OCI-LY7 (cell line): Measurements from ENCODE around the gene TERB1. TPM values are rescaled to one million over a fixed set of nuclear protein-coding genes. Genes with fewer than 3 reads are reported as not detected.

Experiments used
- BruUV-seq: library from RNA; stranded (reverse); fragments of 400-500 nt; replicated peaks from 2 replicates; lab custom pipeline; 2021; lab: Mats Ljungman, UMichigan
- CTCF ChIA-PET: fragments of 300-600 bp; sonication (Branson Sonifier 250); formaldehyde crosslinking; loops from one replicate; lab custom pipeline; 2022; ENCODE audit warnings: antibody characterized with exemption; ENCODE audit not compliant: unreplicated experiment; lab: Charles Lee
- POLR2A ChIA-PET: fragments of 300-600 bp; sonication (Branson Sonifier 250); formaldehyde crosslinking; loops from one replicate; lab custom pipeline; 2022; ENCODE audit warnings: antibody characterized with exemption; lab: Charles Lee
- DNase-seq: peaks from one replicate; pipeline ENCODE4 v3.0.0-alpha.2; 2015; ENCODE audit warnings: low spot score
- H2AFZ ChIP-seq: fragments of 200-600 bp; sonication (generic), shearing (Covaris generic); 2 replicates; pipeline ENCODE4 v1.6.1; 2014; ENCODE audit warnings: mild to moderate bottlenecking, antibody characterized with exemption, low read length, moderate library complexity
- H3K27ac ChIP-seq: fragments of 200-600 bp; sonication (generic); 2 replicates; pipeline ENCODE4 v1.5.1; 2014; ENCODE audit warnings: mixed run types, low read depth, mild to moderate bottlenecking, moderate library complexity, low read length, inconsistent platforms; ENCODE audit not compliant: poor library complexity, severe bottlenecking
- H3K36me3 ChIP-seq: fragments of 200-600 bp; sonication (generic); 2 replicates; pipeline ENCODE4 v1.6.1; 2014; ENCODE audit warnings: mild to moderate bottlenecking, antibody characterized with exemption, low read length, moderate library complexity, mixed read lengths; ENCODE audit not compliant: insufficient read depth
- H3K4me1 ChIP-seq: fragments of 200-600 bp; sonication (generic); 2 replicates; pipeline ENCODE4 v1.5.1; 2014; ENCODE audit warnings: mild to moderate bottlenecking, low read length; ENCODE audit not compliant: insufficient read depth, poor library complexity, severe bottlenecking
- H3K4me2 ChIP-seq: fragments of 200-600 bp; sonication (generic); 2 replicates; pipeline ENCODE4 v1.6.1; 2014; ENCODE audit warnings: mild to moderate bottlenecking, low read length
- H3K4me3 ChIP-seq: fragments of 200-600 bp; sonication (generic); 2 replicates; pipeline ENCODE4 v1.5.1; 2014; ENCODE audit warnings: mild to moderate bottlenecking, low read depth, low read length; ENCODE audit not compliant: poor library complexity, severe bottlenecking
- H3K79me2 ChIP-seq: fragments of 200-600 bp; sonication (generic); 2 replicates; pipeline ENCODE4 v1.6.1; 2016; ENCODE audit warnings: low read depth, mild to moderate bottlenecking, low read length, moderate library complexity, mixed read lengths; ENCODE audit not compliant: insufficient read depth
- H3K9me2 ChIP-seq: fragments of 200-600 bp; sonication (generic); 2 replicates; pipeline ENCODE4 v1.6.1; 2016; ENCODE audit warnings: mild to moderate bottlenecking, low read length, mixed read lengths; ENCODE audit not compliant: insufficient read depth
- H3K9me3 ChIP-seq: fragments of 200-600 bp; sonication (generic); 2 replicates; pipeline ENCODE4 v1.6.1; 2014; ENCODE audit warnings: mild to moderate bottlenecking, mixed run types, low read length, mixed read lengths
- H4K20me1 ChIP-seq: fragments of 200-600 bp; sonication (generic); 2 replicates; pipeline ENCODE4 v1.6.1; 2014; ENCODE audit warnings: mild to moderate bottlenecking, antibody characterized with exemption, low read length, moderate library complexity, mixed read lengths; ENCODE audit not compliant: insufficient read depth
- EZH2phosphoT487 ChIP-seq: fragments of 200-600 bp; sonication (generic); IDR thresholded peaks from 2 replicates; pipeline ENCODE4 v1.6.1; 2018; ENCODE audit warnings: low read depth, borderline replicate concordance, mild to moderate bottlenecking, mixed run types, antibody characterized with exemption, low read length, moderate library complexity, mixed read lengths
- intact Hi-C: fragments of 100-400 bp; cut with micrococcal nuclease; formaldehyde crosslinking; loops from one replicate; pipeline ENCODE4 v1.10.0; 2022; ENCODE audit not compliant: unreplicated experiment
- total RNA-seq, 2 experiments: library from RNA; depleted of rRNA in 1 of 2; stranded (reverse); fragments of >200 nt in 1 of 2; shearing (Covaris generic) in 1 of 2; gene quantifications; 2 replicates each; pipeline ENCODE4 v1.2.3, GENCODE V29; 2014 to 2022
- TF ChIP-seq, protein P1 (sequence below): fragments of 200-600 bp; sonication (generic); conservative IDR thresholded peaks from 2 replicates; pipeline ENCODE4 v1.5.1; 2014; ENCODE audit warnings: mild to moderate bottlenecking, antibody characterized with exemption, low read length, moderate library complexity, mixed read lengths

TERB1 gene
- total RNA-seq, 2 experiments from 2014 or later = 0.17 TPM; not detected in 1

DNA sequence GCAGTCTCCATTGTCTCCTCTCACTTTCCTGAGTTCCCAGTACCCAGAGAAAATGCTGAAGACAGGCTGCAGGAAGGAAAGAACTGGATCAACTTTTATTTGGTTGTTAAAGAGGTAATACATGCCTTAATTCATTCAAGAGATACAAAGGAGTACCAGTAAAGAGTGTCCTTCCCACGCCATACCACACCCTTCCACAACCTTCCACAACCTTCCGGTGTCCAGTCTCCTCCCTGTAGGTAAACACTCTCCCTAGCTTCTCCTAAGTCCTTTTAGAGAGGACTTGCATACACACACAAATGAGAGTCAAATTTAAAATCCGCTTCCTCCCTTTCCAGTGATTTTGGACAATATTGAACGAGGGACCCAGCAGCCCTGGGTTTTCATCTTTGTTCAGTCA lies 40.0 kb upstream of the TERB1 start:
- H3K79me2 ChIP-seq = no peaks in the 10 kb centered on the region
- no peaks in the 10 kb centered on the region for H3K36me3 ChIP-seq
- POLR2A ChIA-PET = no interaction called here
- H3K9me3 ChIP-seq = no peaks in the 10 kb centered on the region
- H4K20me1 ChIP-seq = no peaks in the 10 kb centered on the region
- H3K4me3 ChIP-seq = no peak overlapping the region
- no peaks in the 10 kb centered on the region for H3K9me2 ChIP-seq
- BruUV-seq = no TSS peak
- DNase-seq = no peak
- peaks cover 8% of the 10 kb centered on the region for H3K4me1 ChIP-seq
- no peak overlapping the region for H2AFZ ChIP-seq
- TF ChIP-seq EZH2phosphoT487 = no peak
- TF ChIP-seq, protein P1, sequence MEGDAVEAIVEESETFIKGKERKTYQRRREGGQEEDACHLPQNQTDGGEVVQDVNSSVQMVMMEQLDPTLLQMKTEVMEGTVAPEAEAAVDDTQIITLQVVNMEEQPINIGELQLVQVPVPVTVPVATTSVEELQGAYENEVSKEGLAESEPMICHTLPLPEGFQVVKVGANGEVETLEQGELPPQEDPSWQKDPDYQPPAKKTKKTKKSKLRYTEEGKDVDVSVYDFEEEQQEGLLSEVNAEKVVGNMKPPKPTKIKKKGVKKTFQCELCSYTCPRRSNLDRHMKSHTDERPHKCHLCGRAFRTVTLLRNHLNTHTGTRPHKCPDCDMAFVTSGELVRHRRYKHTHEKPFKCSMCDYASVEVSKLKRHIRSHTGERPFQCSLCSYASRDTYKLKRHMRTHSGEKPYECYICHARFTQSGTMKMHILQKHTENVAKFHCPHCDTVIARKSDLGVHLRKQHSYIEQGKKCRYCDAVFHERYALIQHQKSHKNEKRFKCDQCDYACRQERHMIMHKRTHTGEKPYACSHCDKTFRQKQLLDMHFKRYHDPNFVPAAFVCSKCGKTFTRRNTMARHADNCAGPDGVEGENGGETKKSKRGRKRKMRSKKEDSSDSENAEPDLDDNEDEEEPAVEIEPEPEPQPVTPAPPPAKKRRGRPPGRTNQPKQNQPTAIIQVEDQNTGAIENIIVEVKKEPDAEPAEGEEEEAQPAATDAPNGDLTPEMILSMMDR = no peak
- intact Hi-C loops = no loop called here
- H3K27ac ChIP-seq = no peak overlapping the region
- H3K4me2 ChIP-seq = no peak overlapping the region
- CTCF ChIA-PET = no interaction called here

DNA sequence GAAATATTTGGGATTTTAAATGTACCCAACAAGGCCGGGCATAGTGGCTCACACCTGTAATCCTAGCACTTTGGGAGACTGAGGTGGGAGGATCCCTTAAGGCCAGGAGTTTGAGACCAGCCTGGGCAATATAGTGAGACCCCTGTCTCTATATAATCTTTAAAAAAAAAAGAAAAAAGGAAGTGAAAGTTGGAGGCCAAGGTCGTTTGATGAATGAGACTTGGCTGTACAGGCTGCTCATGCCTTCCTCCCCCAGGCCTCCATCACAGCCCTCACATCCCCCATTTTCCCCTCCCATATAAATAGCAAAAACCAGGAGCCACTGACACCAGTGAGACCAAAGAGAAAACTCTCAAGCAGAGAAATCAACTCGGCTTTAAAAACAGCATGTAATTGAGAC lies 39.5 kb upstream of the TERB1 start:
- H3K4me3 ChIP-seq = no peak overlapping the region
- ChIA-PET CTCF (no interaction called here), POLR2A (no interaction called here)
- H2AFZ ChIP-seq = no peak overlapping the region
- H3K27ac ChIP-seq = no peak overlapping the region
- TF ChIP-seq, protein P1 = no peak
- TF ChIP-seq EZH2phosphoT487 = no peak
- no peaks in the 10 kb centered on the region for H3K36me3 ChIP-seq
- no TSS peak for BruUV-seq
- intact Hi-C loops = no loop called here
- no peaks in the 10 kb centered on the region for H3K9me2 ChIP-seq
- no peak overlapping the region for H3K4me2 ChIP-seq
- H3K9me3 ChIP-seq = no peaks in the 10 kb centered on the region
- no peak for DNase-seq
- no peaks in the 10 kb centered on the region for H3K79me2 ChIP-seq
- peaks cover 7% of the 10 kb centered on the region for H3K4me1 ChIP-seq
- no peaks in the 10 kb centered on the region for H4K20me1 ChIP-seq

DNA sequence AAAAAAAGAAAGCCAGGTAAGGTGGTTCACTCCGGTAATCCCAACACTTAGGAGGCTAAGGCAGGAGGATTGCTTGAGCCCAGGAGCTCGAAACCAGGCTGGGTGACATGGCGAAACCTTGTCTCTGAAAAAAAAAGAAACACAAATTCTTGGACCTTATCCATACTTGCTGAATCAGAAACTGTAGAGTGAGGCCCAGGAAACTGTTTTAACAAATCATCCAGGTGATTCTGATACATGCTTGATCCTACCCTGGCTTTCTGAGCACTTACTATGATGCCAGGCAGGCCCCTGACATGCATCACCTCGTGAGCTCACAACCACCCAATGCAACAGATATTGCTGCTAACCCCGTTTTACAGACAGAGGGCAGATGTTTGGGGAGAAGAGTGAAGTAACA lies 33.4 kb upstream of the TERB1 start:
- no peaks in the 10 kb centered on the region for H4K20me1 ChIP-seq
- H2AFZ ChIP-seq = no peak overlapping the region
- peaks cover 7% of the 10 kb centered on the region for H3K79me2 ChIP-seq
- no peak overlapping the region for H3K4me3 ChIP-seq
- H3K9me3 ChIP-seq = no peaks in the 10 kb centered on the region
- no peak for DNase-seq
- intact Hi-C loops = no loop called here
- BruUV-seq = no TSS peak
- no peak overlapping the region for H3K4me2 ChIP-seq
- ChIA-PET POLR2A (interaction anchor here (0.7 kb wide), 3 partner anchors 24 to 237 kb away, joined by 3 to 4 read pairs (median 3); no protein-coding TSS in a partner anchor), CTCF (no interaction called here)
- H3K4me1 ChIP-seq = peaks cover 8% of the 10 kb centered on the region
- no peaks in the 10 kb centered on the region for H3K36me3 ChIP-seq
- H3K27ac ChIP-seq = no peak overlapping the region
- H3K9me2 ChIP-seq = no peaks in the 10 kb centered on the region
- TF ChIP-seq EZH2phosphoT487 = no peak
- TF ChIP-seq, protein P1 = no peak
